ACC112 (cell line): ENCODE results near the gene RTL10.
"Not testable (repeated sequence)": the region's sequence is repeated elsewhere in the genome, so short reads cannot be mapped to it uniquely, and the experiment has no call there.

ENCODE experiments used
- H2AFZ ChIP-seq: fragments of 200-600 bp; sonication (generic); one replicate; pipeline ENCODE4 v1.6.0; 2017; ENCODE audit warnings: antibody characterized with exemption, low read length; ENCODE audit not compliant: unreplicated experiment
- H3K27ac ChIP-seq: fragments of 200-600 bp; sonication (generic); 2 replicates; pipeline ENCODE4 v1.5.1; 2014; ENCODE audit warnings: low read depth, mild to moderate bottlenecking, antibody characterized with exemption, low read length, moderate library complexity
- H3K27me3 ChIP-seq: fragments of 200-600 bp; sonication (generic); 2 replicates; pipeline ENCODE4 v1.6.1; 2014; ENCODE audit warnings: mild to moderate bottlenecking, antibody characterized with exemption, low read length, moderate library complexity, mixed read lengths; ENCODE audit not compliant: insufficient read depth
- H3K36me3 ChIP-seq: fragments of 200-600 bp; sonication (generic); 2 replicates; pipeline ENCODE4 v1.6.1; 2016; ENCODE audit warnings: mild to moderate bottlenecking, antibody characterized with exemption, low read length, moderate library complexity, mixed read lengths; ENCODE audit not compliant: insufficient read depth
- H3K4me1 ChIP-seq: fragments of 200-600 bp; sonication (generic); one replicate; pipeline ENCODE4 v1.6.1; 2016; ENCODE audit warnings: low read length, mixed read lengths; ENCODE audit not compliant: insufficient read depth, unreplicated experiment, control insufficient read depth
- H3K4me3 ChIP-seq: fragments of 200-600 bp; sonication (generic); 2 replicates; pipeline ENCODE4 v1.5.1; 2014; ENCODE audit warnings: mild to moderate bottlenecking, low read depth, low read length
- H3K79me2 ChIP-seq: fragments of 200-600 bp; sonication (generic); one replicate; pipeline ENCODE4 v1.6.0; 2016; ENCODE audit warnings: low read length; ENCODE audit not compliant: control insufficient read depth, unreplicated experiment, insufficient read depth

The RTL10 gene

GRCh38 chr22:19837915-19838314 lies 16.8 kb downstream of the RTL10 start:
- Histone ChIP-seq H3K36me3 (no peaks in the 10 kb centered on the region), H3K79me2 (no peaks in the 10 kb centered on the region), H2AFZ (no peak overlapping the region), H3K4me1 (no peaks in the 10 kb centered on the region), H3K27ac (no peak overlapping the region), H3K4me3 (no peak overlapping the region), H3K27me3 (no peaks in the 10 kb centered on the region)

GRCh38 chr22:19836512-19836911 lies 18.2 kb downstream of the RTL10 start:
- Histone ChIP-seq H2AFZ (no peak overlapping the region), H3K79me2 (no peaks in the 10 kb centered on the region), H3K27ac (no peak overlapping the region), H3K27me3 (no peaks in the 10 kb centered on the region), H3K4me3 (no peak overlapping the region), H3K36me3 (no peaks in the 10 kb centered on the region), H3K4me1 (no peaks in the 10 kb centered on the region)

- H3K27ac ChIP-seq, result no peak overlapping the region
- H3K79me2 ChIP-seq, result no peaks in the 10 kb centered on the region
- H2AFZ ChIP-seq, result no peak overlapping the region
- no peaks in the 10 kb centered on the region for H3K4me1 ChIP-seq
- H3K36me3 ChIP-seq, result no peaks in the 10 kb centered on the region
- H3K27me3 ChIP-seq, result no peaks in the 10 kb centered on the region
- no peak overlapping the region for H3K4me3 ChIP-seq
Measured at GRCh38 chr22:19834599-19834998, 20.1 kb downstream of the RTL10 start.

GRCh38 chr22:19833327-19833726 lies 21.3 kb downstream of the RTL10 start:
- not testable (repeated sequence) for H3K27me3 ChIP-seq, H2AFZ ChIP-seq, H3K4me1 ChIP-seq, H3K79me2 ChIP-seq, H3K27ac ChIP-seq, H3K36me3 ChIP-seq, H3K4me3 ChIP-seq

DNA sequence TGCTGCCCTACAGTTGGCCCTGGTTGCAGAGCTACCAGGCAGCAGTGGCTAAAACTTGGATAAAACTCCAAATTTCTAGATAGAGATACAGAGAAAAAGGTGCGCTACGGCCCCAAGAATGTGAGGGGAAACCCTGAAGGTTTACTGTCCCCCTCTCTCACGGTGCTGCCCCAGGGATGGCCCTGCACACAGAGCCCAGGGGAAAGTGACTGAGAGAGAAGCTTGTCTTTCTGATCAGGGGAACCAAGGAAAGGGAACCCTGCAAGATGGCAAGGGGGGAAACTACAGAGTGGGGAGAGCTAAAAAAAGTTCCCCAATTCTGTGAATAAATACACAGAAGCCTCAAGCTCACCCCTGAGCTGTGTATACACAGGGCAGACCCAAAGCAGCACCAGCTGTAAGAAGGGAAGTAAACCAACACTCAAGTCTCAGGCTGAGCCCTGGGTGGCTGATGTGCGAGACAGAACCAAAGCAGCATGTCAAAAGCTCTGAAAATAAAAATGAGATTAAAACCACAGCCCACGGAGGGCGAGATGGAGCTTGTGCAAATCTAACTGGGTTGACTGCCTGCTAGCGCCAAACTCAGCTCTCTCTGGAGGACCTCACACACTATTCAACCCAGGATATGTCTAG lies 22.1 kb downstream of the RTL10 start:
- no peak overlapping the region for H3K27ac ChIP-seq
- no peaks in the 10 kb centered on the region for H3K27me3 ChIP-seq
- no peaks in the 10 kb centered on the region for H3K4me1 ChIP-seq
- H3K4me3 ChIP-seq, result no peak overlapping the region
- no peaks in the 10 kb centered on the region for H3K79me2 ChIP-seq
- no peaks in the 10 kb centered on the region for H3K36me3 ChIP-seq
- H2AFZ ChIP-seq, result no peak overlapping the region

DNA sequence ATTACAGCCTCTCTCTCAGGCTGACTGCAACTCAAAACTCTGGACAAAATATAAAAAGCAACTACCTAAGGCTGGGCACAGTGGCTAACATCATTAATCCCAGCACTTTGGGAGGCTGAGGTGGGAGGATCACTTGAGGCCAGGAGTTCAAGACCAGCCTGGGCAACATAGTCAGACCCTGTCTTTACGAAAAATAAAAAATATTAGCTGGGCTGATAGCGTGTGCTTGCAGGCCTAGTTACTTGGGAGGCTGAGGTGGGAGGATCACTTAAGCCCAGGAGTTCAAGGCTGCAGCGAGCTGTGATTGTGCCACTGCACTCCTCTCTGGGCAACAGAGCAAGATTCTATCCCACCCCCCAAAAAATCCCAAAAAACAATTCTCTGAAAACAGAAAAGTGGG lies 22.7 kb downstream of the RTL10 start:
- H3K27ac ChIP-seq, H3K79me2 ChIP-seq, H3K4me3 ChIP-seq, H3K4me1 ChIP-seq, H3K36me3 ChIP-seq, H3K27me3 ChIP-seq, H2AFZ ChIP-seq: not testable (repeated sequence)

GRCh38 chr22:19831016-19831415 lies 23.7 kb downstream of the RTL10 start:
- no peaks in the 10 kb centered on the region for H3K79me2 ChIP-seq
- no peak overlapping the region for H3K27ac ChIP-seq
- no peaks in the 10 kb centered on the region for H3K27me3 ChIP-seq
- H3K36me3 ChIP-seq, result no peaks in the 10 kb centered on the region
- no peak overlapping the region for H3K4me3 ChIP-seq
- no peak overlapping the region for H2AFZ ChIP-seq
- no peaks in the 10 kb centered on the region for H3K4me1 ChIP-seq

DNA sequence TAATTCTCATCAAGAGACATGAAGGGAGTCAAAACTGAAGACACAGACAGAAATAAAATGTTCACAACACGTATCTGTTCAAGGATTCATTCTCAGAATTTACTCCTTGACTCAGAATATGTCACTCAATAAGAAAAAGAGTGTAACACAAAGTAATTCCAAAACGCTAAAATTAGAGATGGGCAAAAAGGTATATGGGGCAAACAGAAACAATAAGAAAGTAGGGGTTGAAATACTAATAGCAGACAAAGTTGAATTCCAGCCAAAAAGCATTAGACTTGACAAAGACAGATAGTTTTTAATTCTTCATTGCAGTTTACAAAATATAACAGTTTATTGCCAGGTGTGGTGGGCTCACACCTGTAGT lies 26.7 kb downstream of the RTL10 start:
- H3K27ac ChIP-seq, result no peak overlapping the region
- H3K36me3 ChIP-seq, result no peaks in the 10 kb centered on the region
- H3K27me3 ChIP-seq, result no peaks in the 10 kb centered on the region
- H3K79me2 ChIP-seq, result no peaks in the 10 kb centered on the region
- no peak overlapping the region for H3K4me3 ChIP-seq
- H2AFZ ChIP-seq, result no peak overlapping the region
- H3K4me1 ChIP-seq, result no peaks in the 10 kb centered on the region

- no peaks in the 10 kb centered on the region for H3K4me1 ChIP-seq
- no peaks in the 10 kb centered on the region for H3K79me2 ChIP-seq
- no peaks in the 10 kb centered on the region for H3K36me3 ChIP-seq
- no peak overlapping the region for H2AFZ ChIP-seq
- no peak overlapping the region for H3K4me3 ChIP-seq
- H3K27ac ChIP-seq, result no peak overlapping the region
- no peaks in the 10 kb centered on the region for H3K27me3 ChIP-seq
Measured at GRCh38 chr22:19827341-19828034, 27.2 kb downstream of the RTL10 start.

DNA sequence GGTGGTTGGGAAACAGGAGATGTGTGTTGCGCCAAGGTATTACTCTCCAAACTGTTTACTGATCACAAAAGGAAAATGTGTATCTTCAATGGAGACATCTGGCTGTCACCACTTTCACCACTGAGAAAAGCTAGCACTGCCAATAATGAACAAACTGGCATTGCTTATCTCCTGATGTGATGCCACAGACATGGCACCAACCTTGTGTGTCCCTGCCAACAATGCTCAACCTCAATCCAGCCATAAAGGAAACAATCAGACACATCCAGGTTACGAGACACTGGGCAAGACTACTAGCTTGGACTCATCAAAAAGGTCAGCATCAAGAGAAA lies 28.1 kb downstream of the RTL10 start:
- no peak overlapping the region for H2AFZ ChIP-seq
- H3K27me3 ChIP-seq, result no peaks in the 10 kb centered on the region
- H3K27ac ChIP-seq, result no peak overlapping the region
- no peaks in the 10 kb centered on the region for H3K79me2 ChIP-seq
- no peaks in the 10 kb centered on the region for H3K36me3 ChIP-seq
- H3K4me1 ChIP-seq, result no peaks in the 10 kb centered on the region
- no peak overlapping the region for H3K4me3 ChIP-seq

DNA sequence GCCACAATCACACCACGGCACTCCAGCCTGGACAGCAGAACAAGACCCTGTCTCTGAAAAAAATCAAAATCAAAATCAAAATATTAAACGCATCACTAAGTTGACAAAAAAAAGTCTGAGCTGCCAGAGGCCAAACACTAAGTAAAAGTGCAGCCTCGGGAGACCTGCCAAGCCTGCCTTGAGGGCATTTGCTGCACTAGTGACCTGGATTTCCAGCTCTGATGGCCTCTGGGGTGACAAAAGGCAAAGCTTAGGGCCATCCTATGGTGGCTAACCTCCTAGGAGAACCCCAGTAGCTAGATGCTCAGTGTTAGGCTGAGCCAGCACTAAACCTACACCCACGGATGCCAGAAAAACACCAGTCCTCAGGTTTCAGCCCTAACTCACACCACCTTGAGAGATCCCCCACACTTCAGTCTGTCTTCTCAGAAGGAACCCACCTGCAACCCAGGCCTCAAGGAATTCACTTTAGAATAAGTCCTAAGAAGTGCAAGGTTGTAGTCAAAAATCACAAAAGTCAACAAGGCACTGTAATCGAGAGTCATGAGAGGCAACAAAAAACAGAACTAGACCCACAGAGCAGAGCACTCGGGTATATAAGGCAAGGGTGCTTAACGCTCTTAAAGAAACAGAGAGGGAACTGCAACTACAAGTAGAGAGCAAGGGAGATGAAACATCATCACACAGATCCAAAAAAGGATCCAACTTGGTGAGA lies 28.6 kb downstream of the RTL10 start:
- Histone ChIP-seq H3K27ac (no peak overlapping the region), H3K27me3 (no peaks in the 10 kb centered on the region), H3K4me1 (no peaks in the 10 kb centered on the region)

More for the DNA sequence above, 28.6 kb downstream of the RTL10 start:
- H3K36me3 ChIP-seq, result no peaks in the 10 kb centered on the region
- H3K79me2 ChIP-seq, result no peaks in the 10 kb centered on the region
- H2AFZ ChIP-seq, result no peak overlapping the region
- no peak overlapping the region for H3K4me3 ChIP-seq
